ENCODE data around the gene DPP9.

DPP9 gene

DNA sequence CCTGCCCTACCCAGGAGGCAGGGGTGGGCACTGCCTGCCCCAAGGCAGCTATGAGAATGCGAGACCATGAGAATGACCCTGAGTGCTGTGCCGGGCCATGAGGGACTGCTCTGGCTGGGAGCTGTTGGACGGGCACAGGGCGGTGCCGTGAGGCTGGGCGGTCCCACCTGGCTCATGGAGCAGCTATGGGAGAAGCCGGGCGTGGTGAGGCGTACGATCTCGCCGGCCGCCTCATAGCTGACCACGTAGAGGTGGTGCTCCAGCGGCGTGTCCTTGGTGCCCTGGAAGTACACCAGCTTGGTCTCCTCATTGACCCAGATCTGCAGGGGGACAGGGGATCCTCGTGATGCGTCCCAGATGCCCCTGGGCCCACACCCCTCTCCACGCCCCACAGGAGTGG, 34.2 kb downstream of the DPP9 start:
- Histone ChIP-seq H3K27me3 (no peaks in the 10 kb centered on the region), H3K9me3 (no peaks in the 10 kb centered on the region), H3K36me3 (peaks cover 96% of the 10 kb centered on the region), H3K4me1 (ENCODE audit: control insufficient read depth in 1 of 2, insufficient read depth in 1 of 2, low read depth in 1 of 2, low read length in 1 of 2) (no peaks in the 10 kb centered on the region), H3K27ac (no peak overlapping the region), H3K4me3 (ENCODE audit: low read depth in 1 of 2, low read length in 1 of 2) (no peak overlapping the region)
- TF ChIP-seq, protein P1, sequence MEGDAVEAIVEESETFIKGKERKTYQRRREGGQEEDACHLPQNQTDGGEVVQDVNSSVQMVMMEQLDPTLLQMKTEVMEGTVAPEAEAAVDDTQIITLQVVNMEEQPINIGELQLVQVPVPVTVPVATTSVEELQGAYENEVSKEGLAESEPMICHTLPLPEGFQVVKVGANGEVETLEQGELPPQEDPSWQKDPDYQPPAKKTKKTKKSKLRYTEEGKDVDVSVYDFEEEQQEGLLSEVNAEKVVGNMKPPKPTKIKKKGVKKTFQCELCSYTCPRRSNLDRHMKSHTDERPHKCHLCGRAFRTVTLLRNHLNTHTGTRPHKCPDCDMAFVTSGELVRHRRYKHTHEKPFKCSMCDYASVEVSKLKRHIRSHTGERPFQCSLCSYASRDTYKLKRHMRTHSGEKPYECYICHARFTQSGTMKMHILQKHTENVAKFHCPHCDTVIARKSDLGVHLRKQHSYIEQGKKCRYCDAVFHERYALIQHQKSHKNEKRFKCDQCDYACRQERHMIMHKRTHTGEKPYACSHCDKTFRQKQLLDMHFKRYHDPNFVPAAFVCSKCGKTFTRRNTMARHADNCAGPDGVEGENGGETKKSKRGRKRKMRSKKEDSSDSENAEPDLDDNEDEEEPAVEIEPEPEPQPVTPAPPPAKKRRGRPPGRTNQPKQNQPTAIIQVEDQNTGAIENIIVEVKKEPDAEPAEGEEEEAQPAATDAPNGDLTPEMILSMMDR (IDR thresholded peaks at IDR 0.05), result no peak

DNA sequence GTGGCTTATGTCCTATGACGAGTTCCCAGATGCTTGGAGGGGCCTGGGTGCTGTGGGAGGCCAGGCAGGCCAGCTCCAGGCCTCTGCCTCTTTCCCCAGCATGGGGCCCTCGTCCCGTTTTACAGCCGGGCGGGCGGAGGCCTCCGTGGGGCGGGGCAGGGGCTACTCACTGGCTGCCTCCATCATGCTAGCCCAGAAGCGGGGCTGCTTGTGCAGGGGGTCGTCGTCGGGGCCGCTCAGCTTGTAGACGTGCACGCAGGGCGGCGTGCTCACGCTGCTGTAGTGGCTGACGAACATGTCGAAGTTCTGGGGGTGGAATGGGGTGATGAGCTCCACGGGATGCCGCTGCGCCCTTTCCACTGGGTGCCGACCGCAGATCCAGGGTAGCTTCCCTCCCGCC, 35.1 kb downstream of the DPP9 start:
- Histone ChIP-seq H3K27me3 (no peaks in the 10 kb centered on the region), H3K27ac (no peak overlapping the region), H3K9me3 (no peaks in the 10 kb centered on the region), H3K4me3 (ENCODE audit: low read depth in 1 of 2, low read length in 1 of 2) (no peak overlapping the region), H3K36me3 (peaks cover 96% of the 10 kb centered on the region), H3K4me1 (ENCODE audit: control insufficient read depth in 1 of 2, insufficient read depth in 1 of 2, low read depth in 1 of 2, low read length in 1 of 2) (no peaks in the 10 kb centered on the region)
- TF ChIP-seq, protein P1 (IDR thresholded peaks at IDR 0.05), result no peak

DNA sequence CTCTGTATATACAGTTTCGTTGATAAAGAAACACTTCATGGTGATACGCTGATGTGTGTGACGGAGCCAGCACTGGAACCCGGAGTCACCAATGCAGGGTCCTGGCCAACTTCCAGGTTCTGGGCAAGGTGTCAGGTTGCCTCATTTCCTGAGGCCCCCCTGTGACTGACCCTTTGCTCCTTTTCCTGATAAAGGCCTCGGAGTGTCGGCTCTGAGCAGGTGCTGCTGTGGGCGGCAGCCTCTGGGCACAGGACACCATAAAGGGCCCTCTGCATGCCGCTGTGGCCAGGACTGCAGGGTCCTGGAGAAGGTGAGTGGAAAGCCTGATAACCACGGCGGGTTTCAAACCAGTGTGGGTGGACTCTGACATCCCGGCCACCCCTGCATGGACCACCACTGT, 36.2 kb downstream of the DPP9 start:
- H3K9me3 ChIP-seq, result no peaks in the 10 kb centered on the region

DNA sequence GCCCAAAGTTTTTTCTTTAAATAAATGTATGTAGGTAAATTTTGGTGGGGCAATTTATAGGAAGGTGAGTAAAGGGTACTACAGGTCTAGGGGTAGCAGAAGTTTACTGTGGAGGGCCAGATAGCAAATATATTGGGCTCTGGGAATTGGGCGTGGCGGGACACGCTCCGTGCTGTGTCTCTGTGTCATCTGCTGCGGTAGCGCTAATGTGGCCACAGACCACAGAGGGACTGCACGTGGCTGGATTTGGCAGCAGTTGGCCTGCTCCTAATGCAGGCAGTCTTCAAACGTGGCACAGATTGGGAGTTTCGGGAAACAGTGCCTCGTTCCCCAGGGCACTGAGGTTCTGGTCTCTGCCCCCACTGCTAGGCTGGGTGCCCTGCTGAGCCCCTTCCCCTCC, 36.9 kb downstream of the DPP9 start:
- Histone ChIP-seq H3K4me1 (ENCODE audit: control insufficient read depth in 1 of 2, insufficient read depth in 1 of 2, low read depth in 1 of 2, low read length in 1 of 2) (no peaks in the 10 kb centered on the region), H3K9me3 (no peaks in the 10 kb centered on the region), H3K4me3 (ENCODE audit: low read depth in 1 of 2, low read length in 1 of 2) (no peak overlapping the region), H3K36me3 (peaks cover 95% of the 10 kb centered on the region), H3K27me3 (no peaks in the 10 kb centered on the region), H3K27ac (no peak overlapping the region)
- TF ChIP-seq, protein P1 (IDR thresholded peaks at IDR 0.05), result no peak

More for the DNA sequence above, 36.2 kb downstream of the DPP9 start:
- H3K27me3 ChIP-seq, result no peaks in the 10 kb centered on the region
- H3K36me3 ChIP-seq, result peaks cover 96% of the 10 kb centered on the region
- TF ChIP-seq, protein P1 (IDR thresholded peaks at IDR 0.05), result no peak
- H3K27ac ChIP-seq, result no peak overlapping the region
- H3K4me1 ChIP-seq (ENCODE audit: control insufficient read depth in 1 of 2, insufficient read depth in 1 of 2, low read depth in 1 of 2, low read length in 1 of 2), result no peaks in the 10 kb centered on the region
- H3K4me3 ChIP-seq (ENCODE audit: low read depth in 1 of 2, low read length in 1 of 2), result no peak overlapping the region

DNA sequence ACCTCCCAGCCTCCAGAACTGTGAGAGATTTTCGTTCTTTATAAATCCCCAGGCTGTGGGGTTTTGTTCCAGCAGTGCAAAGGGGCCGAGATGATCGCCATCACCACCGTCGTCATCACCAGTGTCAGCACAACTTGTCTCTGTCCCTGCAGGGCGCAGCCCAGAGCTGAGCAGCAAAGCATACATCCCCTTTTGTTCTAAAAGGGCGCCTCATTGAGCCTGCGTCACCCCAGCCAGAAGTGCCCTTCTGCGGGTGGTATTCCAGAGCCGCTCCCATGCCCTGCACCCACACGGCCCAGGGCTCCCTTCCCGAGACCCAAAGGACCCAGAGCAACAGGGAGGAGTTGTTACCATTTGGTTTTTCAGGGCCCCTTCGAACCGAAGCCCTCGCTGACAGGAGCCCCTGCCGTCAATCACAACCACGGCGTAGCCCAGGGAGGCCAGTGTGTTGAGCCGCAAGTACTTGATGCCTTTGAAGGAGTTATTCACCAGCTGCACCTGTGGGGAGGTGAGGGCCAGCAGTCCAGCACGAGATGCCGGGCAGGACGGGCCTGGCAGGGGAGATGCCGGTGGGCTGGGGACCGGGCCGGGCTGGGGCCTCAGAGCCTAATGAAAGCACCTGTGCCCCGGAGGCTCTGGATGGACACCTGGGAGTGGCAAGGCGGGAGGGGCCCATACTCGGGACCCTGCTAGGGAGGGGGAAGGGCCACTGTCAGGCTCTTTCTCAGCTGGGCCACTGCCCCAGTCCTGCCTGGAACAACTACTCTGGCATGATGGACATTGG, 39.1 kb downstream of the DPP9 start:
- peaks cover 97% of the 10 kb centered on the region for H3K36me3 ChIP-seq
- no peaks in the 10 kb centered on the region for H3K27me3 ChIP-seq
- no peaks in the 10 kb centered on the region for H3K9me3 ChIP-seq
- no peaks in the 10 kb centered on the region for H3K4me1 ChIP-seq (ENCODE audit: control insufficient read depth in 1 of 2, insufficient read depth in 1 of 2, low read depth in 1 of 2, low read length in 1 of 2)
- no peak overlapping the region for H3K27ac ChIP-seq
- TF ChIP-seq, protein P1 (IDR thresholded peaks at IDR 0.05), result no peak
- H3K4me3 ChIP-seq (ENCODE audit: low read depth in 1 of 2, low read length in 1 of 2), result no peak overlapping the region
